Activated T-cell treated with anti-CD3 and anti-CD28 coated beads for 1 hour (primary cell): Measurements from ENCODE around the gene PNPLA3.

ENCODE experiments used
- DNase-seq: peaks from one replicate; pipeline ENCODE4 v3.0.0-alpha.2; 2020; ENCODE audit warnings: low read depth

PNPLA3 gene, protein sequence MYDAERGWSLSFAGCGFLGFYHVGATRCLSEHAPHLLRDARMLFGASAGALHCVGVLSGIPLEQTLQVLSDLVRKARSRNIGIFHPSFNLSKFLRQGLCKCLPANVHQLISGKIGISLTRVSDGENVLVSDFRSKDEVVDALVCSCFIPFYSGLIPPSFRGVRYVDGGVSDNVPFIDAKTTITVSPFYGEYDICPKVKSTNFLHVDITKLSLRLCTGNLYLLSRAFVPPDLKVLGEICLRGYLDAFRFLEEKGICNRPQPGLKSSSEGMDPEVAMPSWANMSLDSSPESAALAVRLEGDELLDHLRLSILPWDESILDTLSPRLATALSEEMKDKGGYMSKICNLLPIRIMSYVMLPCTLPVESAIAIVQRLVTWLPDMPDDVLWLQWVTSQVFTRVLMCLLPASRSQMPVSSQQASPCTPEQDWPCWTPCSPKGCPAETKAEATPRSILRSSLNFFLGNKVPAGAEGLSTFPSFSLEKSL

DNA sequence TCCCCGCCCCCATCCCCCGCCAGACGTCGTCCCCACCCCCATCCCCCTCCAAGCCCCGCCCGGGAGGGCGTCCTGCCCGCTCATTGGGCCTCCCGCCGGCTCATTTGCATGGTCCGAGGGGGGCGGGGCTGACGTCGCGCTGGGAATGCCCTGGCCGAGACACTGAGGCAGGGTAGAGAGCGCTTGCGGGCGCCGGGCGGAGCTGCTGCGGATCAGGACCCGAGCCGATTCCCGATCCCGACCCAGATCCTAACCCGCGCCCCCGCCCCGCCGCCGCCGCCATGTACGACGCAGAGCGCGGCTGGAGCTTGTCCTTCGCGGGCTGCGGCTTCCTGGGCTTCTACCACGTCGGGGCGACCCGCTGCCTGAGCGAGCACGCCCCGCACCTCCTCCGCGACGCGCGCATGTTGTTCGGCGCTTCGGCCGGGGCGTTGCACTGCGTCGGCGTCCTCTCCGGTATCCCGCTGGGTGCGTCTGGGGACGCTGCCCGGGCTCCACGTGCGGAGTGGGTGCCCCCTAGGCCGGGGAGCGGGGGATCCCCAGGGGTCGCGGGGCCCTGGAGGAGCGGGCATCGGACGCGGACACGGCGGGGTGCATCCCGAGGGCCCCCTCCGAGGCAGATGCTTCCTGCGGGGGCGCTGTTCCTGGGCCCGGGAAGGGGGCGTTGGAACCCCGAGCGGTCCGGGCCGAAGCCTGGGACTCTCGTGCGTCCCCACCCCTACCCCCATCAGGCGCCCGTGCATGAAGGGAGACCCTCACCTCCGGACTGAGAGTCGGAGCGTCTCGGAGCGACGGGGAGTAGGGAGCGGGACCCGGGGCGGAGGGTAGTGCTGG is at the start of gene PNPLA3:
PNPLA3 (plus strand) TSS at position 175 of the 834 bp plus-strand sequence; CDS start at position 282, 107 bp downstream.
- DNase-seq: peak; percentile 64

DNA sequence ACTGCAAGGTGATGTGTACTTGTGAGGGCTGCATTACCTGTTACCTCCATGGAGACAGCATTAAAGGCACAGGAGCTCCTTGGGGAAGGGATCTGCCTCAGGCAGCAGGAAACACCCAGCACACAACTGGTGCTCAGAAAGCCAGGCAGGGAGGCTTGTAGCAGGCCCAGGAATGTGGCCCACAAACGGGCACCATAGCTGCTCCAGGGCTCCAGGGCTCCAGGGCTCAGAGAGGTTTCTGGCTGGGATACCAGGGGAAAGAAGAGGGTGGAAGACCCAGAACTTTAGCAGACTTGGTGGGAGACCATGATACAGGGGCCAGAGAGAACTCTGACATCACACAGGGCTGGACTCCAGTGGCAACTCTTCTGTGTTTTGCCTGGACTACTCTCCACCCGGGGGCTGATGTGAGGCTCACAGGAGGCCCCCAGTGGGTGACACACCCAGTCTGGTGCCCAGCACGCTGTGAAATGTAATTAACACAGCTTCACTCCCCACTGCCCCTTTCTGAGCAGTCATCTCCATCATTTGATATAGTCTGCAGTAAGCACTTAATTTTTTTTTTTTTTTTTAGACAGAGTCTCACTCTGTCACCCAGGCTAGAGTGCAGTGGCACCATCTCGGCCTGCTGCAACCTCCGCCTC is 46.6 kb upstream of the PNPLA3 start:
- no peak for DNase-seq

DNA sequence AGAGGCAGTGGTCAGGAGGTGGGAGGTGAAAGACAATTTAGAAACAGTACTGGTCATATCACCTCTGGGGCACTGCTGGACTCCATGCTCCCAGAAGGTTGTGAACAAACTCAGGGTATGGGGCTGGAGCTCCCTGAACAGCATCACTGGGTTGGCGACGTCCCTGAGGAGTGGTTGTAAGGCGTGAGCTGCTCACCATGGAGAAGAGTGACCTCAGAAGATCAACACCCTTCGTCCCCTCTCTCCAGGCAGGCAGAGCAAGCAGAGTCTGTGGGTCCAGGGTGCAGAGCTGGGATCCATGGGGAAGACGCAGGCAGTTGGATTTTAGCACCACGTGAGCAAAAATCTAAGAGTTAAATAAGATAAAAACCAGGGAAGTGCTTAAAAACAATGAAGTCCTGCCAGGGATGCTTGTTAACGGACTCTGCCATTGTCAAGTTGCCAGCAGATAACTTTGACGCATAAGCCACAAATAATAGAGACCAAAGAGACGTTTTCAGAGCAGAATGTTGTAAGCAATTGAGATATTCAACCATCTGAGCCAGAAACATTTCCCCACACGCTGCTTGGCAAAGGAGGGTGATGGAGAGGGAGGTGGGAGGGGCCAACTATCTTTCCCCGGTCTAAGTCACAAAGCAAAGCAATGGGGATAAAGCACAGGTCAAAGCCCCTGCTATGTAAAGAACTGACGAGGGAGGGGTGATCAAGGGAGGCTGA is 45.4 kb upstream of the PNPLA3 start:
- DNase-seq: no peak

DNA sequence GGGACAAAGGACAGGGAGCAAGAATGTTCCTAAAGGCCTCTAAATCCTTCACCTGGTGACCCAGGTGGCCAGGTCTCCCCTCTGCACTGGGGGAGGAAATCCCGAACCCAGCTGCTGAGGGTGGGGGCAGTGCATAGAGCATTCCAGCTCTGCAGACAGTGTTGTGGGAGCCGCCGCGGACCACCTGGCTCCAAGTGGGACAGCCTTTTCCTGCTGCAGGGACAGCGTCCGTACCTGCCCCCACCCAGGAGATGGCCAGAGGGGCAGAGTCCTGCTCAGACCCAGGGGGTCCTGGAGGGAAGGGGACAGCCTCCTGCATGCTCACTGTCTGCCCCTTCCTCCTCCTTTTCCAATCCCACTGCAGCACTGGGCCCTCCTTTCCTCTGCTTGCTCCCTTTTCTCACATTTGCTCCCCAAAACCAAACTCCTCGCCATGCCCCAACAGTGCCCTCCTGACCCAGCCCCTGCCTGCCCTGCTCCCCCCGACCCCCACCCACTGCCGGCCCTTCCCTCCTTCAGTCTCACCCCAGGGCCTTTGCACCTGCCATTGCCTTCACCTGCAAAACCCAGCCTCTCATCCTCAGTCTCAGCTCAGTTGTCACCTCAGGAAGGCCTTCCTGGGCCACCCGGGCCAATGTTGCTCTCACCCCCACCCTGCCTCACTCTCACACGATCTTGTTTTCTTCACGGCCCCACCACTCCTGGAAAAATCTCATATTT is 44.6 kb upstream of the PNPLA3 start:
- DNase-seq: no peak

DNA sequence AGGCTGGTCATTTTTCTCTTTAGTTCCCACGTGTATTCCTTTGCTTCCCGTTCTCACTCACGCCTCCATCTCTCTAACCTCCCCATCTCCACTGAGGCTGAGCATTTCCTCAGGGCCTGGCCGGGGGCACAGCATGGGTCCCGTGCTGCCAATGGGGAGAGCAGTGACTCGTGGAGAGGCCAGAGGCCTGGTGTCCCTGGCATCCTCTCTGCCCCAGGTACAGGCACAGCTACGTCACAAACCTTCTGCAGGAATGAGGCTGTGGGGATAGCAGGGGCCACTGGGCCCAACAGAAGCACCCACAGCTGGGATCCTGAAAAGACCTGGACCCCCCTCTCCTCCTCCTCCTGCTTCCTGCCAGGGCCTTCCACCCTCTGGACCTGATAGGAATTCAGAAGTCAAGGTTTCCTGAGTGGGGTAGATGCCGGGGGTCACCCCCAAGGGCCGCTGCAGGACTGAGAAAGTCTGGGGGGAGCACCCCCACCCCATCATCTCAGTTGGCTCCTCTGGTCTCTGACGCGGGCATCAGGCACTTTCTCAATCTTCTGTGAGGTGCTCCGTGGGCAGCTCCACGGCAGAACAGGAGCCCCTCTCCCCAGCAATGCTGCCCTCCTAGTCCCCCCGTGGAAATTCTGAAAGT is 43.6 kb upstream of the PNPLA3 start:
- no peak for DNase-seq

DNA sequence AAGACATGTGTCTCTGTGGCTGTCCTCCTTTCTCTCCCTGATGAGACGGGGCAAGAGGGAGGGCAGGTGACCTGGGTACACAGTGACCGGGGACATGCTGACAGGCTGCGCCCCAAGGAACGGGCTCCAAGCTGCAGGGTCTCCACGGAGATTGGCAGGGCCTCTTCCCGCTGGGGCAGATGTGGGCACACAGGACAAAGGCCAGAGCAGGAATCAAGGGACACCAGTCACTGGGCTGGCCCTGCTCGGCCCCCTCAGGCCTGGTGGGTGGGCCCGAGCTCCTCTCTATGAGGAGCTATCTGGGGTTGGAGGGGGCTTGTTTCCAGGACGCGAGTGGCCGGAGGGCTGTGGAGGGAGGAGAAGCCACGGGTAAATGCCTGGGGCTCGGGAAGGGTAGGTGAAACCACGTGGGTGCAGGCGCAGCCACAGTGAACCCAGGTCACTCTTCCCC is 43.0 kb upstream of the PNPLA3 start:
- DNase-seq: no peak

DNA sequence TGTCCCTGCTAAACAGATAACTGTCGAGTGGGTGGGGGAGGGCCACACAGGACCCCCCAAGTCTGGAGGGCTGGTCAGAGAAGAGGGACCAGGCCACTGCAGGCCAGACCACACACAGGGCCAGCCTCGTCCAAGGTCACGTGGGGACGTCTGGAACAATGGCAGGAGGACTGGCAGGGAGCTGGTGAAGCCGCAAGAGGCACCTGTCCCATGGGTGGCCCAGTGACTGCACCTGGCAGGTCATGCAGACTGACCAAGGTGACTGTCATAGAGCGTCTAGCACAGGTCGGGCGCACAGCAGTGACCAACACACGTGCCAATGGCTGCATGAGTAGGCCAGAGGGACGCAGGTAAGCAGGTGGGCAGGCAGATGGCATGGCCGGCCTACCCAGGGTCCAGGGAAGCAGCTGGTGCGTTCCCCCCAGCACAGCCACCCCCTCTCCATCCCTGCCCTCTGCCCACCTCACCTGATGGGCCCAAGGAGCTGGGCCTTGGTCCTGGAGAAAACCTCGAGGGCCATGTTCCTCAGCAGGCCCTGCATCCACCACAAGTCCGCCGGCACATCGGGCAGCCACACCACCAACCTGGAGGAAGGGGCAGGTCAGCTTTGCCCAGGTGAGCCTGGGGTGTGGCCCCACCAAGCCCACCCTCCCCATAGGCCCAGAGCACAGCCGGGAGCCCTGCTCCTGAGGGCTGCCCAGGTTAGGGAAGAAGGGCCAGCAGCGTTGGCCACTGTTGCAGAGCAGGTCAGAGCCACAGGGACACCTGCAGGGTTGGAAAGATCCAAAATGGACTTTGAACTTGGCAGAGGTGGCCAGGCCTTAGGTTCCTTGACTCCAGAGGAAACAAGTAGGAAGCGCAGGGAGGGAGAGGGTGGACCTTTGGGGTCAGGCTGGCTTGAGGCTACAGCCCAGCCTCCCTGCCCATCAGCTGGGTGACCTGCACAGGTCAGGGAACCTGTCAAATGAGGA is 42.2 kb upstream of the PNPLA3 start:
- DNase-seq: no peak

DNA sequence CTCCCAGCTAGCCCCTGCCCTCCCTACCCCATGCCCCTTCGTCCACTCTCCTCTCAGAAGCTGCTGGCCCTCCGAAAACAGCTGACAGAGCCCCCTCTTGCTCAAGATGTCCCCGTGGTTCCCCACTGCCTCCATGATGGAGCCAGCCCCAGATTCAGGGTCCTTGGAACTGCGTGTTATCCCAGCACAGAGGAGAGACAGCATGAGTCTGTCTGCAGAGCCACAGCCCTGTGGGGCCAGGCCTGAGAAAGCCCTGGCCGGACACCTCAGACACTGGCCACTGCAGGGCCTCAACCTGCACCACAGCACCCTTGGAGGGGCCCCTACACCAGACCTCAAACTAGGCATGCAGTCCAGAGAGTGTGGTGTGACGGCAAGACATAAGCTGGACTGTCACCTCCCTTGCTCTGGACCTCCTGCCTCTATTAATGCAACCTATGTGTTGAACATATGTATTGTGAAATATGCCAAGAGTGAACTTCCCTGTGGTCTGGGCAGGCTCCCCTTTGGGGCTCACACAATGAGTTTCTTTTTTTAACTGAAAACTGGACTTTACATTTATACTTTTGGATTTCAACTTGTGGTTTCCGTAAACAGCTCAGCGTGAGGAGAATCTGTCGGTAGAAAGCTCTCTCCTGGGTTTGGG is 41.4 kb upstream of the PNPLA3 start:
- DNase-seq: no peak

DNA sequence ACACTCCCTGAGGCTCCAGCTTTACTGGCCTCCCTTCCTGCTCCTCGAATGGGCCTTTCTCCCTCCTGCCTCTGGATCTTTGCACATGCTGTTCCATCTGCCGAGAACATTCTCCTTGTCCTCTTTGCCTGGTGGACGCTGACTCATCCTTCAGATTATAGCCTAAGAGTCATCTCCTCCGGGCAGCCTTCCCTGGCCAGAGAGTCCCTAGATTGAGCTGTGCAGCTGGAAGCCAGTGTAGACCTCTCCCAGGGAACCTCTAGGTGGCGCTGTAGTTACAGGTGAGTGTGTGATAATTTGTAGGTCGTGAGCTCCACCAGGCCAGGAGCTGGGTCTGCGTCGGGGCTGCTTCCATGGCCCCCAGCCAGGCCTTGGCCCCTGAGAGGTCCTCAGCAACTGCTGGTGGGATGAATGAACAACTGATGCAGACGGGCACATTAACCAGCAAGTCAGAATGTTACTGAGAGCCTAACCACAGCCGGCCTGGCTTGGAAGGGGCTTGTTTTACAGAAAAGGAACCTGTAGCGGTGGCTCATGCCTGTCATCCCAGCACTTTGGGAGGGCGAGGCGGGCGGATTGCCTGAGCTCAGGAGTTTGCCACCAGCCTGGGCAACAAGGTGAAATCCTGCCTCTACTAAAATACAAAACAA is 40.5 kb upstream of the PNPLA3 start:
- peak; percentile 19 for DNase-seq

DNA sequence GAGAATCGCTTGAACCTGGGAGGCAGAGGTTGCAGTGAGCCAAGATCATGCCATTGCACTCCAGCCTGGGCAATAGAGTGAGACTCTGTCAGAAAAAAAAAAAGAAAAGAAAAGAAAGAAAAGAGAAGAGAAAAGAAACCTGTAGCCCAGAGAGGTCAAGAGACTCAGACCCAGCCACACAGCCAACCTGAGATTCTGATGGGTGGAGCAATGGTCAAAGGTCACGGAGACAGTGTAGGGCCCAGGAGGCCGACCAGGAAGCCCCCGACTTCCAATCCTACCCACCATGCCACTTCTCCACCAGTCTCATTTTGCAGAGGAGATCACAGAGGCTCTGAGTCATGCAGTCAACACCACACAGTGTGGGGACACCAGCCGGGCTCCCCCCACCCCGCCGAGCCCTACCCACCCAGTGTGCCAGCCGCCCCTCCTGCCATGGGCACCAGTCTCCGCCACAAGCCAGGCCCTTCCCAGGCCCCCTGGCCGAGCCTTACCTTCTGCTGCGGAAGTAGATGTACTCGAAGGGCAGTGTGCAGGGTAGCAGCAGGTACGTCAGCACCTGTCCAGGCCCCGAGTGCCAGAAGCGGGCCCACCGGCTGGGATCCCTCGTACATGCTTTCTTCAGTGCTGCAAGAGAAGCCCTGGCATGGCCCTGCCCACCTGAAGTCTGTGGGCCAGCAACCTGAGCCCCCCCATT is 39.7 kb upstream of the PNPLA3 start:
- DNase-seq: no peak

DNA sequence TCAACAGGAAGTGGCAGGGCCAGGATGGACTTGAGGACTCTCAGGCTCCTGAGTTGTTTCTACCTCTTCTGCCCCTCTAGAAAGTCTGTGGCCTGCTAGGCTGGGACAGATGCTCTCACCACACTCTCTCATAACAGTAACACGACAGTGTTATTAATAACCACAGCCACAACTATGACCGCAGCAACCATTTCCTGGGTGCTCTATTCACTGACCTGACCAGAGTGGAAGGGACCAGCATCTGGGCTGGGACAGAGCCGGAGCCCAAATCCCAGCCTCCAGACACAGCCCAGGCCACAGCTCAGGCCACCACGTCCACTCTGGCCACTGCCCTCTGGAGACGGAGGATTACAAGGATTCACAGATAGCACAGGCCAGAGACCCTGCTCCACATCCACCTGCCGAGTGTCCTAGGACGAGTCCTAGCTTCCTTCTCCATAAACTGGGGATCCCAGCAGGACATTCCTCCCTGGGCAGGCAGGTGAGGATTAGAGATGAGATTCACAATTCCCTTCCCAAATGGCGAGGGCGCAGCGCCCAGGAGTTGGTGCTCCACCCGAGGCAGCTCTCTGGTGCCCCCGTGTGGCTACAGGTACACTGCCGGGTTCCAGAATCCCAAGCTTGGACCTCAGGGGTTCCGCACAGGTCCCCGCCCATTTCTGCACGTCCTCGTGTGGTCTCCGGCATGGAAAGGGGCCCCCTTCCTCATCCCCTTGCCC is 38.8 kb upstream of the PNPLA3 start:
- DNase-seq: peak; percentile 36

DNA sequence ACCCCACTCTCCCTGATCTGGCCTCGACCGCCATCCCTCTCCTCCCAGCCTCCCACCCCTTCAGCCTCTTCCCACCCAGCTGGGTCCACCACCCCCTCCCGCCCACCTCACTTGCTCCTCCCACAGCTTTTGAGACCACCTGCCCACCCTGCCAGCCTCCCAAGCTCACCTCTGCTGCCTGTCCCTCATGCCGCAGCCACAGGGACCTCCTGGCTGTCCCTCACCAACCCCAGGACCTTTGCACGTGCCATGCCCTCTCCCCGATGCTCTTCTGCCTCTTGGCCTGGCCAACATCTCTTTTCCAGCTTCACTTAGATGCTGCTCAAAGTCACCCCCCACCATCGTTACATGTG is 38.3 kb upstream of the PNPLA3 start:
- no peak for DNase-seq

DNA sequence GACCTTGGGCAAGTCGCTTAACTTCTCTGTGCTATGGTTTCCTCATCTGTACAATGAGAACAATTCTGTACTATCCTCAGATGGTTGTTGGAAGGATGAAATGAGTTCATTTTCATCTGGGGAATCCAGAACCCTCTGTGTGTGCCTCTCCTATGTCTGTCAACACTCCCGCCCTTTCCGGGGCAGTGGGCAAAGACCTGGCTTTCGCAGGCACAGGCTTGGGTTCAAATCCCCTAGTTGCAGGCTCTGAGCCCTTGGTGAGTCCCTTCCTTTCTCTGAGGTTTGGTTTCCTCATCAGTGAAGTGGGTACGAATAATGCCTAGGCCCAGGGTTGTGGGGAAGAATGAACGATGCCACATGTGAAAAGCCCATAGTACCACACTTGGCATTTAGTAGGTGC is 37.8 kb upstream of the PNPLA3 start:
- DNase-seq: no peak

DNA sequence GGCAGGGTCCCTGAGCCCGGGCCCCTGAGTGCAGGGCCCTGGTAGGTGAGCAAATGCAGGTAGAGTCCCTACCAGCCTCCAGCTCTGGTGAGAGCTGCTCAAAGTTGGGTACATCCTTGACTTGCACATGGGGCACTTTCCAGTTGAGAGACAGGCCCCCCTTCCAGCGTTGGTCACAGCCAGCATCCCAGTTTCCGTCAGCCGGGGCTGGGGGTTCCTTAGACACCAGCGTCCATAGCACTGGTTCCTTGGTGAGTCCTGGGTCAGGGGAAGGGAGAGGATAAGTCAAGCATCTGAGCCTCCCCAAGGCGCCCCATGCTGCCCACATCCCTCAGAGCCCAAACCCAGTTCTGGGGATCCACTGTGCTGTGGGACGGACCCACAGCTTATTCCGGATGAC is 37.4 kb upstream of the PNPLA3 start:
- DNase-seq: no peak

DNA sequence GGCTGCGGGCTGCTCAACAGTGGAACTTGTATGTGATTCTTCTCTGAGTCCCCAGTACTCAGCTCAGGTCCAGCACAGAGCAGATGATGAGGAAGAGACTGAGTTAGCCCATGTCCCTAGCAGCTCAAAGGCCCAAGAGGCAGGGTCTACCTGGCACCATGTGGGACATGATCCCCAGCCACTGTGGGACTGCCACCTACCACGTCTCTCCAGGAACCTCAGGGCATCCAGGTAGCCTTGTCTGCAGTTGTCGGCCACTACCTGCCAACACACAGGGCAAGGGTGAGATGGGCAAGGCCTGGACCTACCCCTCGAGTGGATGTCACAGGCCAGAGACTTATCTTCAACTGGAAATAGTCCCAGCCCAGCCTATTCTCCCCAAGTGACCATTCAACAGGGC is 36.2 kb upstream of the PNPLA3 start:
- no peak for DNase-seq

DNA sequence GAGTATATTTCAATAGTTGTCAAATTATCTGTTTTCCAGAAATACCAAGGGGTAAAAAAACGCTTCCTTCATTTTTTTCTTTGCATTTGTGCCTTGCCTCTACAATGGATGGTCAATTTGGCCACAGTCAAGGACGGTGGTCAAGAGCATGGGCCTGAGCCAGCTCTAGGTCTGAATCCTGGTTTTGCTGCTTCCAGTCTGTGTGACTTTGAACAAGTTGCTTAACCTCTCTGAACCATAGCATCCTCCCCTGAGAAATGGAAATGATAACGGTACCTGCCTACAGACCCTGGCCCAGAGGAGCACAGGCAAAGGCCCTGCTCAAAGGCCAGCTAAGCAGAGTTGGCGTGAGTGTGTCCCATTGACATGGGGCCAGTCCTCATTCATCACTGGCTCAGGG is 34.9 kb upstream of the PNPLA3 start:
- DNase-seq: no peak

DNA sequence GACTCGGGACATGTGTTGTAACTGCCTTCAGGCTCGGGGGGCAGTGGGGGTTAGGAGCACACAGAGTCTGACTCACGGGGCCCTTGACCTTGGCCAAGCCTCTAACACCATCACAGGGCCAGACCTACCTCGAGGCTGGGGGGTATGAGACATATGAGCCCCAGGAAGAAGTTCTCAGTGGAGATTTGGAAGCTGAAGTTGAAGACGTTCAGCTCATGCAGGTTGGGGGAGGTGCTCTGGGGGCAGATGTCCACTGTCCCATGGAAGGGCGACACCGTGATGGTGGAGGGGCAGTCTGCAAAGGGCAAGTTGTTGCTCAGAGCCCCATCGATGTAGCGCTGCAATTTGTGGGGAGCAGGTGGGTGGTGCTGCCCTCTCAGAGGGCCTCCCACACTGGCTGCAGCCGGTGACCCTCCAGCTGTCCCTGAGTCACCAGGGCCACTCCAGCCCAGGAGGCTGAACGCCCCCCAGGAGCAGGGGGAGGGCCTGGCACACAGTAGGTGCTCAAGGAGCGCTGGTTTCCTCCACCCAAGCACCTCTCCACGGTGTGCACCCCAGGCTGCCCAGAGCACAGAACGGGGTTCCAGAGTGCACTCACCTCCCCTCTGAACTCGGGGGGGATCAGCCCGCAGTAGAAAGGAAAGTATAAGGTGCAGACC is 34.3 kb upstream of the PNPLA3 start:
- no peak for DNase-seq
